GM10248 (cell line): ENCODE results near the gene GALNTL6.
"Not testable (repeated sequence)": the region's sequence is repeated elsewhere in the genome, so short reads cannot be mapped to it uniquely, and the experiment has no call there.

ENCODE experiments used
- CTCF ChIA-PET: fragments of 300-600 bp; sonication (Branson Sonifier 250); formaldehyde crosslinking; extraction: SDS; loops from one replicate; lab custom pipeline; 2021; ENCODE audit warnings: antibody characterized with exemption; lab: Yijun Ruan, JAX
- POLR2A ChIA-PET: fragments of 350-650 bp; sonication (Branson Sonifier 250); formaldehyde crosslinking; extraction: SDS; loops from one replicate; lab custom pipeline; 2020; ENCODE audit warnings: antibody characterized with exemption; lab: Yijun Ruan, JAX
- DNase-seq: peaks from one replicate; pipeline ENCODE4 v3.0.0; 2012; ENCODE audit errors: extremely low spot score
- CTCF ChIP-seq: IDR thresholded peaks from 2 replicates; pipeline ENCODE4 v1.5.1; 2012; ENCODE audit warnings: mild to moderate bottlenecking, low read depth; ENCODE audit errors: extremely low read depth, missing control alignments, control extremely low read depth

Gene GALNTL6

GRCh38 chr4:172410363-172410762 is 597.2 kb downstream of the GALNTL6 start:
- no peak for DNase-seq
- no peak for TF ChIP-seq CTCF
- ChIA-PET CTCF (interaction anchor here (1.3 kb wide), 1 partner anchor 10 kb away, joined by 4 read pairs; no protein-coding TSS in a partner anchor), POLR2A (no interaction called here)

- ChIA-PET CTCF (no interaction called here), POLR2A (no interaction called here)
- no peak for TF ChIP-seq CTCF
- DNase-seq: no peak
Measured at GRCh38 chr4:172411149-172411548, 597.9 kb downstream of the GALNTL6 start.

- ChIA-PET CTCF (no interaction called here), POLR2A (no interaction called here)
- DNase-seq: no peak
- TF ChIP-seq CTCF: no peak
Measured at GRCh38 chr4:172412851-172413580, 599.8 kb downstream of the GALNTL6 start.

- CTCF ChIA-PET, DNase-seq, POLR2A ChIA-PET: not testable (repeated sequence)
Measured at GRCh38 chr4:172428979-172429378, 615.8 kb downstream of the GALNTL6 start.

GRCh38 chr4:172480471-172480870 is 667.3 kb downstream of the GALNTL6 start:
- DNase-seq: no peak
- ChIA-PET CTCF (interaction anchor here (1.0 kb wide), 1 partner anchor 13 kb away, joined by 4 read pairs; no protein-coding TSS in a partner anchor), POLR2A (no interaction called here)

GRCh38 chr4:172481802-172482508 is 668.8 kb downstream of the GALNTL6 start:
- DNase-seq: no peak
- CTCF ChIA-PET: no interaction called here

More at GRCh38 chr4:172480471-172480870, 667.3 kb downstream of the GALNTL6 start:
- TF ChIP-seq CTCF: no peak

More at GRCh38 chr4:172481802-172482508, 668.8 kb downstream of the GALNTL6 start:
- POLR2A ChIA-PET: no interaction called here
- TF ChIP-seq CTCF: no peak
